HFFc6 (cell line): ENCODE results near the gene LRRC3. TPM values are rescaled to one million over a fixed set of nuclear protein-coding genes. Genes with fewer than 3 reads are reported as not detected.

Source experiments
- DNase-seq: peaks from one replicate; pipeline ENCODE4 v3.0.0-alpha.2; 2018
- H3K27ac Mint-ChIP-seq: 2 replicates; pipeline ENCODE4 v1.8.0; 2020; ENCODE audit warnings: mild to moderate bottlenecking, mixed read lengths
- H3K27me3 Mint-ChIP-seq: 2 replicates; pipeline ENCODE4 v1.8.0; 2021; ENCODE audit warnings: mild to moderate bottlenecking, moderate library complexity, mixed read lengths; ENCODE audit not compliant: insufficient read depth
- H3K36me3 Mint-ChIP-seq: 2 replicates; pipeline ENCODE4 v1.8.0; 2021; ENCODE audit warnings: low read depth, mixed read lengths
- H3K4me1 Mint-ChIP-seq: 2 replicates; pipeline ENCODE4 v1.8.0; 2020; ENCODE audit warnings: low read depth, mixed read lengths
- H3K4me3 Mint-ChIP-seq: 2 replicates; pipeline ENCODE4 v1.8.0; 2020; ENCODE audit warnings: mild to moderate bottlenecking, moderate library complexity, mixed read lengths
- H3K9me3 Mint-ChIP-seq: 2 replicates; pipeline ENCODE4 v1.8.0; 2020; ENCODE audit warnings: mild to moderate bottlenecking, mixed read lengths
- CTCF ChIP-seq: fragments of 200-600 bp; sonication (generic); IDR thresholded peaks from 2 replicates; pipeline ENCODE4 v1.5.0; 2021; ENCODE audit warnings: antibody characterized with exemption, mild to moderate bottlenecking
- total RNA-seq, 6 experiments: library from RNA; stranded (reverse); fragmentation: NEBNext Ultra II Directional; extraction: Animal tissue kit (Norgen Biotek cat#: 25700); gene quantifications; 2 replicates in 1 of 6; 3 replicates in 5 of 6; pipeline ENCODE4 v1.2.3, GENCODE V29; 2021

The LRRC3 gene
- total RNA-seq, 6 experiments from 2014 or later: not detected

GRCh38 chr21:44432841-44433790 is 22.2 kb upstream of the LRRC3 start:
- no peak overlapping the region for H3K27ac Mint-ChIP-seq
- no peak for TF ChIP-seq CTCF
- H3K4me1 Mint-ChIP-seq: no peaks in the 10 kb centered on the region
- DNase-seq: no peak
- H3K4me3 Mint-ChIP-seq: no peak overlapping the region
- H3K36me3 Mint-ChIP-seq: peaks cover 7% of the 10 kb centered on the region
- peaks cover 55% of the 10 kb centered on the region for H3K9me3 Mint-ChIP-seq
- peaks cover 5% of the 10 kb centered on the region for H3K27me3 Mint-ChIP-seq

- H3K36me3 Mint-ChIP-seq: peaks cover 7% of the 10 kb centered on the region
- H3K27me3 Mint-ChIP-seq: peaks cover 5% of the 10 kb centered on the region
- no peak overlapping the region for H3K4me3 Mint-ChIP-seq
- TF ChIP-seq CTCF: no peak
- peaks cover 51% of the 10 kb centered on the region for H3K9me3 Mint-ChIP-seq
- DNase-seq: no peak
- no peak overlapping the region for H3K27ac Mint-ChIP-seq
- no peaks in the 10 kb centered on the region for H3K4me1 Mint-ChIP-seq
These were observed 21.3 kb upstream of the LRRC3 start for GRCh38 chr21:44433791-44434567.

GRCh38 chr21:44434568-44434925 is 20.8 kb upstream of the LRRC3 start:
- DNase-seq: no peak
- Mint-ChIP-seq H3K36me3 (peaks cover 7% of the 10 kb centered on the region), H3K4me3 (no peak overlapping the region), H3K4me1 (no peaks in the 10 kb centered on the region), H3K27me3 (peaks cover 5% of the 10 kb centered on the region), H3K27ac (no peak overlapping the region), H3K9me3 (peaks cover 55% of the 10 kb centered on the region)
- no peak for TF ChIP-seq CTCF

- no peaks in the 10 kb centered on the region for H3K4me1 Mint-ChIP-seq
- H3K4me3 Mint-ChIP-seq: no peak overlapping the region
- peaks cover 7% of the 10 kb centered on the region for H3K36me3 Mint-ChIP-seq
- DNase-seq: no peak
- H3K27me3 Mint-ChIP-seq: peaks cover 5% of the 10 kb centered on the region
- H3K9me3 Mint-ChIP-seq: peaks cover 52% of the 10 kb centered on the region
- H3K27ac Mint-ChIP-seq: no peak overlapping the region
- no peak for TF ChIP-seq CTCF
These were observed 20.2 kb upstream of the LRRC3 start for GRCh38 chr21:44434936-44435635.

- peaks cover 50% of the 10 kb centered on the region for H3K9me3 Mint-ChIP-seq
- no peak overlapping the region for H3K4me3 Mint-ChIP-seq
- peaks cover 5% of the 10 kb centered on the region for H3K27me3 Mint-ChIP-seq
- DNase-seq: no peak
- no peaks in the 10 kb centered on the region for H3K4me1 Mint-ChIP-seq
- H3K27ac Mint-ChIP-seq: no peak overlapping the region
- H3K36me3 Mint-ChIP-seq: peaks cover 7% of the 10 kb centered on the region; the same call in 1 of the 2 replicates
- TF ChIP-seq CTCF: no peak
These were observed 19.1 kb upstream of the LRRC3 start for GRCh38 chr21:44436111-44436611.
